EL (cell line): ENCODE data around the gene HS3ST3A1.

ENCODE experiments used
- DNase-seq: peaks from one replicate; pipeline ENCODE4 v3.0.0-alpha.2; 2016

Gene HS3ST3A1

GRCh38 chr17:13601776-13602551 lies at the start of gene HS3ST3A1:
Gene HS3ST3A1 (minus strand): TSS chr17:13601929. CDS start chr17:13601129, 800 bp downstream.
- DNase-seq, result peak; percentile 88

- no peak for DNase-seq
Observed at GRCh38 chr17:13650096-13650675, 48.5 kb upstream of the HS3ST3A1 start.

- DNase-seq, result no peak
Observed at GRCh38 chr17:13647543-13648021, 45.9 kb upstream of the HS3ST3A1 start.

- DNase-seq, result no peak
Observed at GRCh38 chr17:13646969-13647542, 45.3 kb upstream of the HS3ST3A1 start.

GRCh38 chr17:13646411-13646810 lies 44.7 kb upstream of the HS3ST3A1 start:
- peak; percentile 32 for DNase-seq

- DNase-seq, result no peak
Observed at GRCh38 chr17:13643180-13643579, 41.5 kb upstream of the HS3ST3A1 start.

GRCh38 chr17:13642188-13642587 lies 40.5 kb upstream of the HS3ST3A1 start:
- no peak for DNase-seq

- DNase-seq, result no peak
Observed at GRCh38 chr17:13640551-13640950, 38.8 kb upstream of the HS3ST3A1 start.

- peak; percentile 50 for DNase-seq
Observed at GRCh38 chr17:13638855-13639458, 37.2 kb upstream of the HS3ST3A1 start.

GRCh38 chr17:13636951-13637350 lies 35.2 kb upstream of the HS3ST3A1 start:
- DNase-seq, result no peak

- no peak for DNase-seq
Observed at GRCh38 chr17:13635951-13636350, 34.2 kb upstream of the HS3ST3A1 start.

GRCh38 chr17:13634021-13634420 lies 32.3 kb upstream of the HS3ST3A1 start:
- DNase-seq, result peak; percentile 11

- no peak for DNase-seq
Observed at GRCh38 chr17:13631529-13631928, 29.8 kb upstream of the HS3ST3A1 start.

- peak; percentile 78 for DNase-seq
Observed at GRCh38 chr17:13626703-13627102, 25.0 kb upstream of the HS3ST3A1 start.

GRCh38 chr17:13619462-13619861 lies 17.7 kb upstream of the HS3ST3A1 start:
- DNase-seq, result no peak

- no peak for DNase-seq
Observed at GRCh38 chr17:13616031-13616430, 14.3 kb upstream of the HS3ST3A1 start.

GRCh38 chr17:13609941-13610340 lies 8.2 kb upstream of the HS3ST3A1 start:
- DNase-seq, result no peak

GRCh38 chr17:13601322-13601775 lies 380 bp downstream of the HS3ST3A1 start:
- no peak for DNase-seq

- DNase-seq, result peak; percentile 64
Observed at GRCh38 chr17:13600475-13601321, 1.0 kb downstream of the HS3ST3A1 start.

- no peak for DNase-seq
Observed at GRCh38 chr17:13599864-13600263, 1.9 kb downstream of the HS3ST3A1 start.

- DNase-seq, result no peak
Observed at GRCh38 chr17:13599168-13599577, 2.6 kb downstream of the HS3ST3A1 start.

GRCh38 chr17:13598353-13599167 lies 3.2 kb downstream of the HS3ST3A1 start:
- no peak for DNase-seq
